HL-60 (cell line): ENCODE results near the gene CREB5.

Experiments
- DNase-seq, 2 experiments: peaks; one replicate each; pipeline ENCODE4 v3.0.0-alpha.2; 2010 to 2020; ENCODE audit warnings: low read depth in 1 of 2, low spot score in 1 of 2
- H3K27ac ChIP-seq: fragments of 250-450 bp; sonication (Bioruptor Pico); replicated peaks from 2 replicates; pipeline ENCODE4 v1.5.1; 2020; ENCODE audit warnings: mild to moderate bottlenecking, moderate library complexity
- H3K27me3 ChIP-seq: fragments of 250-450 bp; sonication (Bioruptor Pico); 2 replicates; pipeline ENCODE4 v1.5.1; 2021; ENCODE audit warnings: mild to moderate bottlenecking, moderate library complexity; ENCODE audit not compliant: insufficient read depth, poor library complexity, severe bottlenecking
- H3K4me3 ChIP-seq: replicated peaks from 2 replicates; pipeline ENCODE4 v1.5.1; 2011; ENCODE audit warnings: mild to moderate bottlenecking, control low read depth, low read length; ENCODE audit not compliant: insufficient read depth
- CTCF ChIP-seq: IDR thresholded peaks from one replicate; pipeline ENCODE4 v1.5.1; 2011; ENCODE audit warnings: low read length, control low read depth, inconsistent platforms; ENCODE audit not compliant: insufficient read depth
- GABPA ChIP-seq: IDR thresholded peaks from 2 replicates; pipeline ENCODE4 v1.6.1; 2012; ENCODE audit warnings: low read depth
- POLR2AphosphoS5 ChIP-seq: IDR thresholded peaks from 2 replicates; pipeline ENCODE4 v1.6.1; 2012; ENCODE audit warnings: low read depth
- REST ChIP-seq: IDR thresholded peaks from 2 replicates; pipeline ENCODE4 v1.6.1; 2012; ENCODE audit warnings: low read depth; ENCODE audit not compliant: insufficient replicate concordance
- SPI1 ChIP-seq: IDR thresholded peaks from 2 replicates; pipeline ENCODE4 v1.6.1; 2012; ENCODE audit warnings: low read depth, mild to moderate bottlenecking, borderline replicate concordance

Gene CREB5

GRCh38 chr7:28729281-28729680 lies 317.0 kb downstream of the CREB5 start:
- TF ChIP-seq POLR2AphosphoS5 (no peak), REST (no peak), GABPA (no peak), CTCF (no peak), SPI1 (no peak)
- no peak overlapping the region for H3K4me3 ChIP-seq
- no peaks in the 10 kb centered on the region for H3K27me3 ChIP-seq
- DNase-seq: no peak
- H3K27ac ChIP-seq: no peak overlapping the region

- no peak for DNase-seq
- no peak for TF ChIP-seq REST
- no peak for TF ChIP-seq SPI1
- no peak for TF ChIP-seq GABPA
- TF ChIP-seq CTCF: no peak
- TF ChIP-seq POLR2AphosphoS5: no peak
- H3K4me3 ChIP-seq: no peak overlapping the region
- H3K27me3 ChIP-seq: peaks cover under 1% of the 10 kb centered on the region
- no peak overlapping the region for H3K27ac ChIP-seq
Measured at GRCh38 chr7:28729727-28730126, 317.4 kb downstream of the CREB5 start.

GRCh38 chr7:28731092-28731658 lies 318.9 kb downstream of the CREB5 start:
- TF ChIP-seq GABPA (no peak), REST (no peak), SPI1 (no peak), POLR2AphosphoS5 (no peak), CTCF (no peak)
- H3K27me3 ChIP-seq: peaks cover 2% of the 10 kb centered on the region
- no peak for DNase-seq
- no peak overlapping the region for H3K4me3 ChIP-seq
- H3K27ac ChIP-seq: no peak overlapping the region
